ENCODE results near the gene MME.

DNA sequence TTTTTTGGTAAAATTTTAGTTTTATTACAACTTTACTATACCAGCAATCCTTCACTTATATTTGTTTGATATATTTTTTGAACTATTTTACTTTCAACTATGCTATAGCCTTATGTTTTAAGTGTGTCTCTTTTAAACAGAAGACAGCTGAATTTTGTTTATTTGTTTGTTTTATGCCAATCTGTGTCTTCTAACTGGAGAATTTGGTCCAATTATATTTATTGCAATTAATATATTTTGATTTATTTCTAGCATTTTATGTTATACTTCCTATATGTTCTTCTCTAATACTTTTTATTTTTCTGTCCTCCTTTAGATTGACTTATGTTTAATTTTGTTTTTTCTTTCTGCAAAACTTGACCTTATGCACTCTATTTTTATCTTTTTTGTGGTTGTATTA, 4.9 kb upstream of the MME start:
- TF ChIP-seq, protein P1, sequence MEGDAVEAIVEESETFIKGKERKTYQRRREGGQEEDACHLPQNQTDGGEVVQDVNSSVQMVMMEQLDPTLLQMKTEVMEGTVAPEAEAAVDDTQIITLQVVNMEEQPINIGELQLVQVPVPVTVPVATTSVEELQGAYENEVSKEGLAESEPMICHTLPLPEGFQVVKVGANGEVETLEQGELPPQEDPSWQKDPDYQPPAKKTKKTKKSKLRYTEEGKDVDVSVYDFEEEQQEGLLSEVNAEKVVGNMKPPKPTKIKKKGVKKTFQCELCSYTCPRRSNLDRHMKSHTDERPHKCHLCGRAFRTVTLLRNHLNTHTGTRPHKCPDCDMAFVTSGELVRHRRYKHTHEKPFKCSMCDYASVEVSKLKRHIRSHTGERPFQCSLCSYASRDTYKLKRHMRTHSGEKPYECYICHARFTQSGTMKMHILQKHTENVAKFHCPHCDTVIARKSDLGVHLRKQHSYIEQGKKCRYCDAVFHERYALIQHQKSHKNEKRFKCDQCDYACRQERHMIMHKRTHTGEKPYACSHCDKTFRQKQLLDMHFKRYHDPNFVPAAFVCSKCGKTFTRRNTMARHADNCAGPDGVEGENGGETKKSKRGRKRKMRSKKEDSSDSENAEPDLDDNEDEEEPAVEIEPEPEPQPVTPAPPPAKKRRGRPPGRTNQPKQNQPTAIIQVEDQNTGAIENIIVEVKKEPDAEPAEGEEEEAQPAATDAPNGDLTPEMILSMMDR (IDR thresholded peaks at IDR 0.05; ENCODE audit: low read depth, low read length): no peak
- no peak for TF ChIP-seq EZH2phosphoT487 (IDR thresholded peaks at IDR 0.05; ENCODE audit: low read depth)
